Caco-2 (cell line): Measurements from ENCODE around the gene ZNF804B. TPM values are rescaled to one million over a fixed set of nuclear protein-coding genes. Genes with fewer than 3 reads are reported as not detected.

Experiments used
- BruUV-seq: library from RNA; stranded (reverse); fragments of 400-500 nt; replicated peaks from 2 replicates; lab custom pipeline; 2021; lab: Mats Ljungman, UMichigan
- CTCF ChIA-PET: fragments of 300-600 bp; sonication (Branson Sonifier 250); formaldehyde crosslinking; loops from one replicate; lab custom pipeline; 2022; ENCODE audit warnings: antibody characterized with exemption; lab: Charles Lee
- POLR2A ChIA-PET: fragments of 300-600 bp; sonication (Branson Sonifier 250); formaldehyde crosslinking; loops from one replicate; lab custom pipeline; 2022; ENCODE audit warnings: antibody characterized with exemption; lab: Charles Lee
- DNase-seq, 2 experiments: peaks; one replicate each; pipeline versions ENCODE4 v3.0.0 to v3.0.0-alpha.2; 2020 to 2022
- H3K27me3 ChIP-seq: replicated peaks from 2 replicates; pipeline ENCODE4 v1.6.0; 2011; ENCODE audit warnings: low read length; ENCODE audit not compliant: control insufficient read depth, insufficient read depth
- H3K36me3 ChIP-seq: 2 replicates; pipeline ENCODE4 v1.5.1; 2011; ENCODE audit warnings: low read length; ENCODE audit not compliant: control insufficient read depth, insufficient read depth
- H3K4me1 ChIP-seq: fragments of 250-450 bp; sonication (Bioruptor Pico); 2 replicates; pipeline ENCODE4 v1.5.1; 2020; ENCODE audit warnings: mild to moderate bottlenecking
- H3K4me3 ChIP-seq: 2 replicates; pipeline ENCODE4 v1.5.1; 2011; ENCODE audit warnings: low read depth, mild to moderate bottlenecking, control low read depth, low read length
- H3K9me3 ChIP-seq: fragments of 250-450 bp; sonication (Bioruptor Pico); 2 replicates; pipeline ENCODE4 v1.5.1; 2020; ENCODE audit warnings: mild to moderate bottlenecking, moderate library complexity
- H3K27ac Mint-ChIP-seq: one replicate; pipeline ENCODE4 v1.8.0; 2022; ENCODE audit warnings: mixed read lengths; ENCODE audit not compliant: unreplicated experiment
- H3K27me3 Mint-ChIP-seq: one replicate; pipeline ENCODE4 v1.8.0; 2022; ENCODE audit warnings: mixed read lengths; ENCODE audit not compliant: insufficient read depth, unreplicated experiment
- H3K36me3 Mint-ChIP-seq: one replicate; pipeline ENCODE4 v1.8.0; 2022; ENCODE audit warnings: mild to moderate bottlenecking, mixed read lengths; ENCODE audit not compliant: insufficient read depth, unreplicated experiment
- H3K4me1 Mint-ChIP-seq: one replicate; pipeline ENCODE4 v1.8.0; 2022; ENCODE audit warnings: low read depth, mixed read lengths; ENCODE audit not compliant: unreplicated experiment
- H3K4me3 Mint-ChIP-seq: one replicate; pipeline ENCODE4 v1.8.0; 2022; ENCODE audit warnings: mild to moderate bottlenecking, moderate library complexity, mixed read lengths; ENCODE audit not compliant: unreplicated experiment
- H3K9me3 Mint-ChIP-seq: one replicate; pipeline ENCODE4 v1.8.0; 2022; ENCODE audit warnings: mixed read lengths; ENCODE audit not compliant: unreplicated experiment
- intact Hi-C: fragments of 100-400 bp; cut with micrococcal nuclease; formaldehyde crosslinking; loops from one replicate; pipeline ENCODE4 v1.10.0; 2022; ENCODE audit not compliant: unreplicated experiment
- total RNA-seq: library from RNA; stranded (reverse); gene quantifications from 2 replicates; pipeline ENCODE4 v1.2.3, GENCODE V29; 2022
- TF ChIP-seq, protein P1 (sequence below), 2 experiments: fragments of 200-600 bp in 1 of 2; IDR thresholded peaks; 1 replicate in 1 of 2; 2 replicates in 1 of 2; pipeline versions ENCODE4 v1.5.1 to v1.8.0; 2011 to 2022; ENCODE audit warnings: antibody characterized with exemption in 1 of 2, control low read depth in 1 of 2, inconsistent platforms in 1 of 2, low read depth in 1 of 2, low read length in 1 of 2, mild to moderate bottlenecking in 1 of 2, moderate library complexity in 1 of 2; ENCODE audit not compliant: insufficient read depth in 1 of 2, severe bottlenecking in 1 of 2, unreplicated experiment in 1 of 2

The ZNF804B gene
- total RNA-seq, 1 experiment from 2014 or later, result not detected

DNA sequence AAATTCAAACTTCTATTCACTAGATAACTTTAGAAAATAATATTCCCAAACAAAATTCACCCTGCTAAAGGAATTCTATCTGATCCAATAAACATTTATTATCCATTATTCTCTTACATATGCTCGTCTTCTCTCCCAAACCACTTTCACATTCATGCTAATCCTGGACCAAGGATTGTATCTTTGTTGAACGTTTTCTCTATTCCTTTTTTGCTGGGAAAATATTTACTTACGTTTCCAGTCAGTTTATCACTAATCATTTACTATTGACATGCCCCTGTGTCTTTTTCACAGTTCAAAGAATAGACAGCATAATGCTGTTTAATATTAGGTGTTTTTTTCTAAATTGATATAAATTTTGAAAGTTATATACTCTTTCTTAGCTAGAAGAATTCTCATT is 32.9 kb downstream of the ZNF804B start:
- intact Hi-C loops, result no loop called here
- Mint-ChIP-seq H3K9me3 (no peaks in the 10 kb centered on the region), H3K27ac (no peak overlapping the region), H3K4me3 (no peak overlapping the region), H3K36me3 (no peaks in the 10 kb centered on the region), H3K4me1 (no peaks in the 10 kb centered on the region), H3K27me3 (peaks cover 7% of the 10 kb centered on the region)
- no peak for DNase-seq
- Histone ChIP-seq H3K4me1 (0 out of 2 replicates have a peak, but pooled peaks cover 5% of the 10 kb centered on the region), H3K27me3 (no peaks in the 10 kb centered on the region), H3K36me3 (no peaks in the 10 kb centered on the region), H3K4me3 (no peak overlapping the region), H3K9me3 (no peaks in the 10 kb centered on the region)
- CTCF ChIA-PET, result no interaction called here
- no TSS peak for BruUV-seq
- TF ChIP-seq, protein P1, sequence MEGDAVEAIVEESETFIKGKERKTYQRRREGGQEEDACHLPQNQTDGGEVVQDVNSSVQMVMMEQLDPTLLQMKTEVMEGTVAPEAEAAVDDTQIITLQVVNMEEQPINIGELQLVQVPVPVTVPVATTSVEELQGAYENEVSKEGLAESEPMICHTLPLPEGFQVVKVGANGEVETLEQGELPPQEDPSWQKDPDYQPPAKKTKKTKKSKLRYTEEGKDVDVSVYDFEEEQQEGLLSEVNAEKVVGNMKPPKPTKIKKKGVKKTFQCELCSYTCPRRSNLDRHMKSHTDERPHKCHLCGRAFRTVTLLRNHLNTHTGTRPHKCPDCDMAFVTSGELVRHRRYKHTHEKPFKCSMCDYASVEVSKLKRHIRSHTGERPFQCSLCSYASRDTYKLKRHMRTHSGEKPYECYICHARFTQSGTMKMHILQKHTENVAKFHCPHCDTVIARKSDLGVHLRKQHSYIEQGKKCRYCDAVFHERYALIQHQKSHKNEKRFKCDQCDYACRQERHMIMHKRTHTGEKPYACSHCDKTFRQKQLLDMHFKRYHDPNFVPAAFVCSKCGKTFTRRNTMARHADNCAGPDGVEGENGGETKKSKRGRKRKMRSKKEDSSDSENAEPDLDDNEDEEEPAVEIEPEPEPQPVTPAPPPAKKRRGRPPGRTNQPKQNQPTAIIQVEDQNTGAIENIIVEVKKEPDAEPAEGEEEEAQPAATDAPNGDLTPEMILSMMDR (IDR thresholded peaks at IDR 0.05; ENCODE audit: insufficient read depth in 1 of 2, low read depth in 1 of 2, low read length in 1 of 2, severe bottlenecking in 1 of 2, unreplicated experiment in 1 of 2), result no peak
- POLR2A ChIA-PET, result no interaction called here

DNA sequence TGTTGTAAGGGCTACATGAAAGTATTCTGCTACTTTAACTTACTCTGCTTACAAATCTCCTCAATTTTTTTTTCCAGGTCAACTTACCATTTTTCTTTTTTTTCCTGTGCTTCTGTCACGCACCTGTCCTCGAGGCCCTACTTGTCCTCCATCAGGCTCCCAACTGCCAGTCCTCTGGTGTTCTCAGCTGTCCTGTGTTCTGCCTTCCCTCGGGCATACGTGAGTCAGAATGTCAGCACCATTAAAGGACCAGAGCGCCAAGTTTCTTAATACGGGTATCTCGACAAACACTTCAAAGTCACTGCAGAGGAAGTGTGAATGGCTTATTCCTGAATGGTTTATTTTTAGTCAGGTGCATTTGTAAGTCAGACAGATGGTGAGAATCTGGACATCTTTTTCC is 36.1 kb downstream of the ZNF804B start, which contains the start of gene TEX47:
Gene TEX47, minus strand, starts transcription at position 185 of the 400 bp plus-strand sequence. CDS start 795 bp downstream, outside the sequence.
- H3K27ac Mint-ChIP-seq, result no peak within 1 kb of the TSS
- no peaks in the 10 kb centered on the region for H3K9me3 Mint-ChIP-seq
- Histone ChIP-seq H3K36me3 (no peaks in the 10 kb centered on the region), H3K27me3 (no peaks in the 10 kb centered on the region), H3K4me1 (0 out of 2 replicates have a peak, but pooled peaks cover 5% of the 10 kb centered on the region), H3K4me3 (no peak within 1 kb of the TSS), H3K9me3 (no peaks in the 10 kb centered on the region)
- ChIA-PET POLR2A (no interaction called here), CTCF (no interaction called here)
- H3K4me1 Mint-ChIP-seq, result no peaks in the 10 kb centered on the region
- intact Hi-C loops, result no loop called here
- peaks cover 9% of the 10 kb centered on the region for H3K27me3 Mint-ChIP-seq
- TF ChIP-seq, protein P1 (IDR thresholded peaks at IDR 0.05; ENCODE audit: insufficient read depth in 1 of 2, low read depth in 1 of 2, low read length in 1 of 2, severe bottlenecking in 1 of 2, unreplicated experiment in 1 of 2), result no peak
- H3K36me3 Mint-ChIP-seq, result no peaks in the 10 kb centered on the region
- no TSS peak for BruUV-seq
- no peak for DNase-seq
- H3K4me3 Mint-ChIP-seq, result no peak within 1 kb of the TSS

DNA sequence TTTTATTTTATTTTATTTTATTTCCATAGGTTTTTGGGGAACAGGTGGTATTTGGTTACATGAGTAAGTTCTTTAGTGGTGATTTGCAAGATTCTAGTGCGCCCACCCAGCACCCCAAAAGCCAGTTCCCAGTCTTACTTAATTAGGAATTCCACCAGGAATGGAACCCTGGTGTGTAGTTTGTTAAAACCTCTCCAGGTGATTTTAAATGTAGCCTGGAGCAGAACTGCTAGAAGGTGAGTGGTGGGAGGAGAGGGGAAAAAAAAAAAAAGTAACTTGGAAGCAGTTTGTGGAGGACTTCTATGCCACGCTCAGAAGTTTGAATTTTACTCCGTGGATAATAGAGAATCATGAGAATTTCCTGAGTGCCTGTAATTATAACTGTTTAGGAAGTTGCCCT is 41.5 kb downstream of the ZNF804B start:
- POLR2A ChIA-PET, result no interaction called here

More for the DNA sequence above, 41.5 kb downstream of the ZNF804B start:
- no peak overlapping the region for H3K4me3 Mint-ChIP-seq
- no peak overlapping the region for H3K27ac Mint-ChIP-seq
- intact Hi-C loops, result no loop called here
- DNase-seq, result no peak
- Histone ChIP-seq H3K36me3 (no peaks in the 10 kb centered on the region), H3K4me1 (no peaks in the 10 kb centered on the region), H3K4me3 (no peak overlapping the region), H3K9me3 (no peaks in the 10 kb centered on the region), H3K27me3 (no peaks in the 10 kb centered on the region)
- BruUV-seq, result no TSS peak
- no peaks in the 10 kb centered on the region for H3K9me3 Mint-ChIP-seq
- no peaks in the 10 kb centered on the region for H3K36me3 Mint-ChIP-seq
- TF ChIP-seq, protein P1 (IDR thresholded peaks at IDR 0.05; ENCODE audit: insufficient read depth in 1 of 2, low read depth in 1 of 2, low read length in 1 of 2, severe bottlenecking in 1 of 2, unreplicated experiment in 1 of 2), result no peak
- H3K4me1 Mint-ChIP-seq, result no peaks in the 10 kb centered on the region
- H3K27me3 Mint-ChIP-seq, result peaks cover 9% of the 10 kb centered on the region
- CTCF ChIA-PET, result no interaction called here
